ENCODE measurements around the gene JMJD1C. TPM values are rescaled to one million over a fixed set of nuclear protein-coding genes. Genes with fewer than 3 reads are reported as not detected.
"Not testable (repeated sequence)": the region's sequence is repeated elsewhere in the genome, so short reads cannot be mapped to it uniquely, and the experiment has no call there.

The JMJD1C gene
- total RNA-seq, 1 donor from 2014 or later: 65.0 TPM

GRCh38 chr10:63497321-63497720, 31.5 kb upstream of the JMJD1C start:
- no peak for TF ChIP-seq CTCF (IDR thresholded peaks at IDR 0.05)
- Histone ChIP-seq H3K4me1 (peaks cover 5 to 9% of the 10 kb centered on the region in 2 donors), H3K36me3 (no peaks in the 10 kb centered on the region), H3K27me3 (no peaks in the 10 kb centered on the region), H3K27ac (no peak overlapping the region), H3K9me3 (no peaks in the 10 kb centered on the region), H3K4me3 (no peak overlapping the region)
- DNase-seq (ENCODE audit: low spot score in 2 of 2): no peak
- intact Hi-C loops (cut with DNase I): no loop called here

- H3K4me3 ChIP-seq: no peak overlapping the region
- H3K9me3 ChIP-seq: no peaks in the 10 kb centered on the region
- no peaks in the 10 kb centered on the region for H3K27me3 ChIP-seq
- no peak overlapping the region for H3K27ac ChIP-seq
- peaks cover 9 to 14% of the 10 kb centered on the region in 2 donors for H3K4me1 ChIP-seq
- DNase-seq (ENCODE audit: low spot score in 2 of 2): no peak
- intact Hi-C loops (cut with DNase I): no loop called here
- H3K36me3 ChIP-seq: no peaks in the 10 kb centered on the region
- TF ChIP-seq CTCF (IDR thresholded peaks at IDR 0.05): no peak
Measured at GRCh38 chr10:63496561-63496960, 30.8 kb upstream of the JMJD1C start.

DNA sequence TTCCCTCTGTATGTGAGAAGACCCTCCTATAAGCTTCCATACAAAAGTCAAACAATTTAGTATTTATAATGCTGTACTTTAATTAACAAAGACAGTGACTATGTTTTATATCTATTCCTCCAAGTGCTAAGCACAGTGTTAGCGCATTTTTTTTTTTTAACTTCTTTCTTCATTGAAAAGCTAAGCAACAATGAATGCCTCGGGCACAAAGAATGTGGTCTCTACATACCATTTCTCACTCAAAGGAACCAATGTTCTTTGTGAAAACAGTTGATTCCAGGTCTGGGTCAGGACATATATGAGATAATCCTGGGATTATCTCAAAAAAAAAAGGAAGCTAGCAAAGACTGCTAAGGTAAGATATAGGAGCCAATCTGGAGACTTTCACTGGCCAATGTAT, 29.2 kb upstream of the JMJD1C start:
- Histone ChIP-seq H3K9me3 (no peaks in the 10 kb centered on the region), H3K4me1 (peaks cover 9 to 18% of the 10 kb centered on the region in 2 donors), H3K27me3 (no peaks in the 10 kb centered on the region), H3K4me3 (no peak overlapping the region), H3K36me3 (no peaks in the 10 kb centered on the region), H3K27ac (no peak overlapping the region)
- TF ChIP-seq CTCF (IDR thresholded peaks at IDR 0.05): no peak
- intact Hi-C loops (cut with DNase I): no loop called here
- no peak for DNase-seq (ENCODE audit: low spot score in 2 of 2)

DNA sequence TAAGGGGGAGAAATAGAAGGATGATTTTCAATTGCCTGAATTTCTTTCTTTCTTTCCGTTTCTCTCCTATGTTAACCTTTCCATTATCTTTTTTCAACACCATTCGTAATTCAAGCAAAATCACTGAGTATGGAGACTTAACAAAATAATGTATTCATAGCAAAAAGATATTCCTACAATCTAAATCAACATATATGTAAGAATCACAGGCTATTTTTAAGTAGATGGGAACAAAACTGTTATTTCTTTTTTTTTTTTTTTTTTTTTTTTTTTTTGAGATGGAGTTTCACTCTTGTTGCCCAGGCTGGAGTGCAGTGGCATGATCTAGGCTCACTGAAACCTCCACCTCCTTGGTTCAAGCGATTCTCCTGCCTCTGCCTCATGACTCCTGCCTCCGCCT, 27.2 kb upstream of the JMJD1C start:
- Histone ChIP-seq H3K36me3 (no peaks in the 10 kb centered on the region), H3K4me1 (peaks cover 9 to 16% of the 10 kb centered on the region in 2 donors), H3K4me3 (no peak overlapping the region), H3K27ac (peak overlapping the region in 1 of 2 donors; percentile 72), H3K27me3 (no peaks in the 10 kb centered on the region), H3K9me3 (no peaks in the 10 kb centered on the region)
- intact Hi-C loops (cut with DNase I): no loop called here
- DNase-seq (ENCODE audit: low spot score in 2 of 2): no peak
- no peak for TF ChIP-seq CTCF (IDR thresholded peaks at IDR 0.05)

DNA sequence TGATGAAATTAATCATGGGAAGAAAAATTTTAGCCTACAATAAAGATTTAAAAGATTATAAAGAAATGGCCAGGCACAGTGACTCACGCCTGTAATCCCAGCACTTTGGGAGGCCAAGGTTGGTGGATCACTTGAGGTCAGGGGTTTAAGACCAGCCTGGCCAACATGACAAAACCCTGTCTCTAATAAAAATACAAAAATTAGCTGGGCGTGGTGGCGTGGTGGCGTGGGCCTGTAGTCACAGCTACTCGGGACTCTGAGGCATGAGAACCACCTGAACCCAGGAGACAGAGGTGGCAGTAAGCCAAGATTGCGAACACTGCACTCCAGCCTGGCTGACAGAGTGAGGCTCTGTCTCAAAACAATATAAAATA, 26.5 kb upstream of the JMJD1C start:
- peaks cover 9 to 16% of the 10 kb centered on the region in 2 donors for H3K4me1 ChIP-seq
- DNase-seq (ENCODE audit: low spot score in 2 of 2); H3K9me3 ChIP-seq; H3K36me3 ChIP-seq; intact Hi-C loops (cut with DNase I); H3K27me3 ChIP-seq: not testable (repeated sequence)
- H3K4me3 ChIP-seq: peak overlapping the region in 1 of 2 donors; percentile 38
- peak overlapping the region; percentile 72 to 83 for H3K27ac ChIP-seq

DNA sequence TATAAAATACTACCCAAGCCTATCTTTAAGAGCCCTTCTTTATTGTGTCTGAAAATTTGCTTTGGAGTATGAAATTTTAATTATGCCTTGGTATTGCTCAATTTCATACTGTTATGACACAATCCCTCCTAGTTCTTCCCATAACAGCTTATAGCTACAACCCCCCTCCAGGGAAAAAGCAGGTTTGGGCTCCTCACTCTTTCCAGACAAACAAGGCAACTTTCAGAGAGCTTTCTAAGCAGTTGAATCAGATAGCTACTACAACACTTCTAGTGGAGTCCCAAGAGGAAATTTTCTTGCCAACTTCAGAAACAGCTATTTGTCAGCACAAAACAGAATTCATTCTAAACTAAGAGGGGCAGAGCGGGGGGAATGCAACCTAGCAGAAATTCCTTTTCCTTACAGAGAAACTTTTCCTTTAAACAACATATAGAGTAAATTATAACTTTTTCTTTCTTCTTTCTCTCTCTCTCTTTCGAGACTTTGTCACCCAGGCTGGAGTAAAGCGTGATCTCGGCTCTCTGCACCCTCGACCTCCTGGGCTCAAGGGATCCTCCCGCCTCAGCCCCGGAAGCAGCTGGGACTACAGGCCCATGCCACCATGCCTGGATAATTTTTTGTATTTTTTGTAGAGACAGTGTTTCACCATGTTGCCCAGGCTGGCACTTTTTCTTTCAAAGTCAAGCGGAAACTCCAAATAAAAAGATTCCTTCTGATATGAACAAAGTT, 26.0 kb upstream of the JMJD1C start:
- peak overlapping the region; percentile 24 to 38 for H3K4me3 ChIP-seq
- H3K36me3 ChIP-seq: no peaks in the 10 kb centered on the region
- no peaks in the 10 kb centered on the region for H3K27me3 ChIP-seq
- H3K27ac ChIP-seq: peak overlapping the region; percentile 72 to 83
- DNase-seq (ENCODE audit: low spot score in 2 of 2): peak in 1 of 2 donors; percentile 76
- no peak for TF ChIP-seq CTCF (IDR thresholded peaks at IDR 0.05)
- peaks cover 9 to 16% of the 10 kb centered on the region in 2 donors for H3K4me1 ChIP-seq
- no peaks in the 10 kb centered on the region for H3K9me3 ChIP-seq
- intact Hi-C loops (cut with DNase I): no loop called here

All from ascending aorta (tissue), 2 donors.